DOHH2 (cell line): ENCODE results near the gene SEC14L3.

Source experiments
- EZH2phosphoT487 ChIP-seq: fragments of 200-600 bp; sonication (generic); IDR thresholded peaks from 2 replicates; pipeline ENCODE4 v1.6.1; 2017; ENCODE audit warnings: borderline replicate concordance, mild to moderate bottlenecking, antibody characterized with exemption, low read length, moderate library complexity, mixed read lengths
- TF ChIP-seq, protein P1 (sequence below): fragments of 200-600 bp; sonication (generic); IDR thresholded peaks from one replicate; pipeline ENCODE4 v1.5.1; 2014; ENCODE audit warnings: antibody characterized with exemption, mild to moderate bottlenecking, low read depth, low read length; ENCODE audit not compliant: poor library complexity, severe bottlenecking

- TF ChIP-seq, protein P1, sequence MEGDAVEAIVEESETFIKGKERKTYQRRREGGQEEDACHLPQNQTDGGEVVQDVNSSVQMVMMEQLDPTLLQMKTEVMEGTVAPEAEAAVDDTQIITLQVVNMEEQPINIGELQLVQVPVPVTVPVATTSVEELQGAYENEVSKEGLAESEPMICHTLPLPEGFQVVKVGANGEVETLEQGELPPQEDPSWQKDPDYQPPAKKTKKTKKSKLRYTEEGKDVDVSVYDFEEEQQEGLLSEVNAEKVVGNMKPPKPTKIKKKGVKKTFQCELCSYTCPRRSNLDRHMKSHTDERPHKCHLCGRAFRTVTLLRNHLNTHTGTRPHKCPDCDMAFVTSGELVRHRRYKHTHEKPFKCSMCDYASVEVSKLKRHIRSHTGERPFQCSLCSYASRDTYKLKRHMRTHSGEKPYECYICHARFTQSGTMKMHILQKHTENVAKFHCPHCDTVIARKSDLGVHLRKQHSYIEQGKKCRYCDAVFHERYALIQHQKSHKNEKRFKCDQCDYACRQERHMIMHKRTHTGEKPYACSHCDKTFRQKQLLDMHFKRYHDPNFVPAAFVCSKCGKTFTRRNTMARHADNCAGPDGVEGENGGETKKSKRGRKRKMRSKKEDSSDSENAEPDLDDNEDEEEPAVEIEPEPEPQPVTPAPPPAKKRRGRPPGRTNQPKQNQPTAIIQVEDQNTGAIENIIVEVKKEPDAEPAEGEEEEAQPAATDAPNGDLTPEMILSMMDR, result no peak
- TF ChIP-seq EZH2phosphoT487, result no peak
These were observed 12.4 kb downstream of the SEC14L3 start for GRCh38 chr22:30459181-30460052.
